Measurements from ENCODE around the gene TBC1D2.

The TBC1D2 gene

GRCh38 chr9:98159301-98159700, 96.1 kb downstream of the TBC1D2 start:
- TF ChIP-seq, protein P1, sequence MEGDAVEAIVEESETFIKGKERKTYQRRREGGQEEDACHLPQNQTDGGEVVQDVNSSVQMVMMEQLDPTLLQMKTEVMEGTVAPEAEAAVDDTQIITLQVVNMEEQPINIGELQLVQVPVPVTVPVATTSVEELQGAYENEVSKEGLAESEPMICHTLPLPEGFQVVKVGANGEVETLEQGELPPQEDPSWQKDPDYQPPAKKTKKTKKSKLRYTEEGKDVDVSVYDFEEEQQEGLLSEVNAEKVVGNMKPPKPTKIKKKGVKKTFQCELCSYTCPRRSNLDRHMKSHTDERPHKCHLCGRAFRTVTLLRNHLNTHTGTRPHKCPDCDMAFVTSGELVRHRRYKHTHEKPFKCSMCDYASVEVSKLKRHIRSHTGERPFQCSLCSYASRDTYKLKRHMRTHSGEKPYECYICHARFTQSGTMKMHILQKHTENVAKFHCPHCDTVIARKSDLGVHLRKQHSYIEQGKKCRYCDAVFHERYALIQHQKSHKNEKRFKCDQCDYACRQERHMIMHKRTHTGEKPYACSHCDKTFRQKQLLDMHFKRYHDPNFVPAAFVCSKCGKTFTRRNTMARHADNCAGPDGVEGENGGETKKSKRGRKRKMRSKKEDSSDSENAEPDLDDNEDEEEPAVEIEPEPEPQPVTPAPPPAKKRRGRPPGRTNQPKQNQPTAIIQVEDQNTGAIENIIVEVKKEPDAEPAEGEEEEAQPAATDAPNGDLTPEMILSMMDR (IDR thresholded peaks at IDR 0.05; ENCODE audit: control insufficient read depth, insufficient read depth, low read depth, low read length, missing control alignments): no peak
- no peak overlapping the region for H3K4me3 ChIP-seq (ENCODE audit: control insufficient read depth, low read depth, low read length)
- DNase-seq (ENCODE audit: low read depth): no peak

DNA sequence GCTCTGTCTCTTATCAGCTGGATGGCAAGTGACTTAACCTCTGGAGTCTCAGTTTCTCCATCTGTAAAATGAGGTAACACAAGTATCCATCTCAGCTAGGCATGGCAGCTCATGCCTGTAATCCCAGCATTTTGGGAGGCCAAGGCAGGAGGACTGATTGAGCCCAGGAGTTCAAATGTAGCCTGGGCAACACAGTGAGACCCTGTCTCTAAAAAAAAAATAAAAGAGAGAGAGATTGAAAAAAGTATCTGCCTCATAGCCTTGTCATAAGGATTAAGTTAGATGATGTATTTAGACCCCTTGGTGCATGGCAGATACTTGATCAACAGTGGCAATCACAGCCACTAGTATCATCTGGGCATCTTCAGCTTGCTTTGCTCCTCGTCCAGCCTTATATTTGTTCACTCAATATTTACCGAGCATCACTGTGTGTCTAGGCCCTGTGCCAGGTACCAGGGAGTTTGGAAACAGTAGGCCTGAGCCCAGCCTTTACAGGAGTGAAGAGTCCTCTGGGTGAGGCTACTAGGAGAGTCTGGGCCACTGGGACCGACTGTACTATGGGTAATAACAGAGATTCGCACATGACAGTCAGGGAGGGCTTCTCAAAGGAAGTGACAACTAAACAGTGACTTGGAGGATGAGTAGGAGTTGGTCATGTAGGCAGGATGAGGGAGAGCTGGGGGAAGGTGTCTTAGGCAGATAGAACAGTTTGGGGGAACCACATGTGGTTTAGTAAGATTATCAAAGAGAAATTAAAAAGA, 97.2 kb downstream of the TBC1D2 start:
- DNase-seq (ENCODE audit: low read depth): no peak
- TF ChIP-seq, protein P1 (IDR thresholded peaks at IDR 0.05; ENCODE audit: control insufficient read depth, insufficient read depth, low read depth, low read length, missing control alignments): no peak
- no peak overlapping the region for H3K4me3 ChIP-seq (ENCODE audit: control insufficient read depth, low read depth, low read length)

DNA sequence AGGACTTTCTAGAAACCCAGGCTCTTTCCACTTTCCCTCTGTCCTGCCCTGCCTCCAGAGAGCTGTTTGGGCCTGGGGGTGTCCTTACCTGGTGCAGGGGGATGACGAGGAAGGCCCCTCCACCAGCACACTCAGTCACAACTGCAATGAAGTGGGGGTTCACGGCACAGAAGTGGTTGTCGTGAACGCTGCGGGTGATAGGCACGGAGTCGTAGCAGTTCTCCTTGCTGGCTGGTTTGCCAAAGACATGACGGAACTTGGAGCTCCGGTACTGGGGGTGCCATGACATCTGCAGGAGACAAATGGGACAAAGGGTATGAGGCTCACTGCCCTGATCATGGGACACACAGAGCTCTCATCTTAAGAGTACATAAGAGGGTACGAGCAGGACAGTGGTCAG, 98.1 kb downstream of the TBC1D2 start:
- TF ChIP-seq, protein P1 (IDR thresholded peaks at IDR 0.05; ENCODE audit: control insufficient read depth, insufficient read depth, low read depth, low read length, missing control alignments): no peak
- DNase-seq (ENCODE audit: low read depth): no peak
- no peak overlapping the region for H3K4me3 ChIP-seq (ENCODE audit: control insufficient read depth, low read depth, low read length)

GRCh38 chr9:98154678-98155077, 100.8 kb downstream of the TBC1D2 start:
- TF ChIP-seq, protein P1 (IDR thresholded peaks at IDR 0.05; ENCODE audit: control insufficient read depth, insufficient read depth, low read depth, low read length, missing control alignments): no peak
- no peak for DNase-seq (ENCODE audit: low read depth)
- no peak overlapping the region for H3K4me3 ChIP-seq (ENCODE audit: control insufficient read depth, low read depth, low read length)

DNA sequence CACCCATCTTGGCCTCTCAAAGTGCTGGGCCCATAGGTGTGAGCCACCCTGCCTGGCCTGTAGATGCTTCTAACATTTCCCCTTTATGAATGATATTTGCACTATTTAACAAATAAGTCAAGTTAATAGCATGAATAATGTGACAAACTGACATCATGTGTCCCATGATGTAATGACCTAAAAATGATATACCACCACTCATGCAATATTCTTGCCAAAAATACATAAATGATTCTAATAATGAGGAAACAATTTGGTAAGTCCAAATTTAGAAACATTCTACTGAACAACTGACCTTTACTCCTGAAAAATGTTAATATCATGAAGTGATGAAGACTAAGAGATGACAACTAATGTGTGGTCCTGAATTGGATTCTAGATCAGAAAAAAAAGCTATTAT, 102.9 kb downstream of the TBC1D2 start:
- H3K4me3 ChIP-seq (ENCODE audit: control insufficient read depth, low read depth, low read length): no peak overlapping the region
- no peak for DNase-seq (ENCODE audit: low read depth)
- TF ChIP-seq, protein P1 (IDR thresholded peaks at IDR 0.05; ENCODE audit: control insufficient read depth, insufficient read depth, low read depth, low read length, missing control alignments): no peak

- TF ChIP-seq, protein P1 (IDR thresholded peaks at IDR 0.05; ENCODE audit: control insufficient read depth, insufficient read depth, low read depth, low read length, missing control alignments): no peak
- no peak overlapping the region for H3K4me3 ChIP-seq (ENCODE audit: control insufficient read depth, low read depth, low read length)
- DNase-seq (ENCODE audit: low read depth): no peak
Measured at GRCh38 chr9:98150721-98151120, 104.7 kb downstream of the TBC1D2 start.
